Lung (tissue), 12 donors: ENCODE measurements around the gene XRCC3. TPM values are rescaled to one million over a fixed set of nuclear protein-coding genes. Genes with fewer than 3 reads are reported as not detected.
A peak's percentile ranks its signal among the peaks of the same experiment; 100 is the strongest.

ENCODE experiments used
- ATAC-seq: fragments of 200-7000 bp; cut with Tn5 transposase; one replicate; pipeline ENCODE4 v1.9.1; 2020; ENCODE audit warnings: moderate number of reproducible peaks; ENCODE audit not compliant: insufficient read depth, low FRiP score
- DNase-seq, 3 donors: peaks; one replicate each; pipeline ENCODE4 v3.0.0-alpha.2; 2013 to 2017
- H3K27ac ChIP-seq, 2 donors: one replicate each; pipeline ENCODE4 v1.5.1; 2013; ENCODE audit warnings: mild to moderate bottlenecking in 2 of 2, moderate library complexity in 2 of 2, control low read depth in 1 of 2, inconsistent platforms in 1 of 2, low read depth in 1 of 2, low read length in 1 of 2
- H3K27me3 ChIP-seq, 3 donors: one replicate each; pipeline ENCODE4 v1.5.1; 2013; ENCODE audit warnings: low read length in 2 of 3; ENCODE audit not compliant: control insufficient read depth in 3 of 3, insufficient read depth in 3 of 3
- H3K36me3 ChIP-seq, 4 donors: one replicate each; pipeline ENCODE4 v1.5.1; 2013; ENCODE audit warnings: low read length in 4 of 4, mild to moderate bottlenecking in 1 of 4, moderate library complexity in 1 of 4; ENCODE audit not compliant: control insufficient read depth in 4 of 4, insufficient read depth in 4 of 4
- H3K4me1 ChIP-seq, 5 donors: one replicate each; pipeline ENCODE4 v1.5.1; 2013; ENCODE audit warnings: low read length in 5 of 5, mild to moderate bottlenecking in 2 of 5, moderate library complexity in 1 of 5; ENCODE audit not compliant: control insufficient read depth in 5 of 5, insufficient read depth in 5 of 5
- H3K4me3 ChIP-seq: one replicate; pipeline ENCODE4 v1.5.1; 2013; ENCODE audit warnings: mild to moderate bottlenecking, control low read depth, moderate library complexity
- H3K9ac ChIP-seq, 2 donors: one replicate each; pipeline ENCODE4 v1.5.1; 2013; ENCODE audit warnings: low read length in 2 of 2, control low read depth in 1 of 2; ENCODE audit not compliant: insufficient read depth in 1 of 2
- H3K9me3 ChIP-seq, 4 donors: one replicate each; pipeline ENCODE4 v1.5.1; 2013; ENCODE audit warnings: low read length in 3 of 4, mild to moderate bottlenecking in 1 of 4, moderate library complexity in 1 of 4; ENCODE audit not compliant: control insufficient read depth in 4 of 4, insufficient read depth in 3 of 4
- CTCF ChIP-seq: IDR thresholded peaks from 2 replicates; pipeline ENCODE4 v1.5.1; 2012; ENCODE audit warnings: mild to moderate bottlenecking; ENCODE audit errors: control extremely low read depth, extremely low read depth
- WGBS, 2 donors: extraction: QIAGEN DNeasy Blood & Tissue Kit; methylation state at CpG; one replicate each; pipeline ENCODE4 v1.1.7; 2013; 5-methylcytosine and 5-hydroxymethylcytosine counted together
- polyA plus RNA-seq, 2 donors: library from polyadenylated mRNA; stranded (reverse); fragments of 200-250 nt; gene quantifications; one replicate each; pipeline ENCODE4 v1.2.1, GENCODE V29; 2013
- total RNA-seq, 2 donors: library from RNA; depleted of rRNA in 1 of 2; stranded (reverse); fragments of >200 nt in 1 of 2; gene quantifications; one replicate each; pipeline ENCODE4 v1.2.1, GENCODE V29; 2014 to 2021
- donor health status: control.
- donor health status: control.
- donor health status: Bipolar disorder and iron deficiency.
- donor health status: healthy.
- donor health status: DM: yes; HTN: yes; CAD: no.

XRCC3 gene
- total and polyA plus RNA-seq, 4 donors: 4.4 to 10.4 (median 6.0) TPM

DNA sequence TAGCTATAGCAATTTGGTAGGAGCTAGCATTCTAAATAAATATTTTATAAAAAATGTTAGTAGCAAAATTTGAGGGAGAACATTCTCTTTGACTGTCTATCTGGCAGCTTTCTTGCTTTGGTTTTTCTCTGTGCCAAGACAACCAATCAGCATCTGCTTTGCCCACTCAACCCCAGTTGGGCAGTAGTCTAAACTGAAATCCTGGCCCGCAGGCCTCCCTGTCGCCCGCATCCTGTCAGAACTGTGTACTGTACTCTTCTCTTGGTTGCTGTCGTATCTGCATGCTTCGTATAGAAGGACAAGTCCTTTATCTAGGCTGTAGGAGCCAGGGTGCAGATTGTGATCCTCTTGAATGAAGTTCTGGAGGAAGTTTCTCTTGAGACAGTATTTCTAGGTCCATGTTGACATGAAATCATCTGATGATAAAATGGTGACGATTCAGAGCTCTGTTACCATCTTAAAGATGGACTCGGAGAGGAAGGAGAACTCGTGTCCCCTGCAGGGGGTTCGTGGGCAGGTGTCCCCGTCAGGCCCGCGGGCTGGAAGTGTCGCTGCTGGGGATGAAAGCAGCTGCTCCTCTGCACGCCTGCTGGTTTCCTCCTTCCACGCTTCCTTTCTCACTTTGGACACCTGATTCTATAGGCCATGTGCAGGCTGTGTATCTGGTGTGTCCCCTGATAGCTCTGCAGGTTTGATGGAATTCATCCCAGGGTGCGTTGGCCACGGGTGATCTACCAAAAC lies 34.6 kb downstream of the XRCC3 start:
- no peak for ATAC-seq
- no peak overlapping the region for H3K27ac ChIP-seq
- TF ChIP-seq CTCF: no peak
- H3K4me3 ChIP-seq: no peak overlapping the region
- H3K4me1 ChIP-seq: peaks cover 0 to 4% (median 0%) of the 10 kb centered on the region in 5 donors
- no peaks in the 10 kb centered on the region for H3K27me3 ChIP-seq
- 86 to 90% methylated on average over 17 of the region's 17 CpGs for WGBS, 2 donors
- no peak overlapping the region for H3K9ac ChIP-seq
- no peak for DNase-seq
- peaks cover 34 to 52% (median 43%) of the 10 kb centered on the region in 4 donors for H3K36me3 ChIP-seq
- H3K9me3 ChIP-seq: no peaks in the 10 kb centered on the region

DNA sequence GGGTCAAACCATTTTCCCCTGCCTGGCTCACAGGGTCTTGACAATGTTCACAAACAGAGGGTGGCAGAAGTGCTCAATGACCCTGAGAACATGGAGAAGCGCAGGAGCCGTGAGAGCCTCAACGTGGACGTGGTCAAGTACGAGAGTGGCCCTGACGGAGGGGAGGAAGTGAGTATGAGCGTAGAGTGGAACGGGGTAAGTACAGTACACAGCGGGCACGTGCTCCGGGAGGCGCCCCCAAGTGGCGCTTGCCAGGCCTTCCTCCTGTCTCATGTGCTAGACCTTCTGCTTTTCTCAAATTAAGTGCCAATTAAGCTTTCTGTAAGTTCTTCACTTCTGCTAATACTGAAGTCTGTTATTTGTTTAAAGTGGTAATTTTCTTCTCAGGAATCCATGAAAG lies 35.9 kb downstream of the XRCC3 start:
- peak overlapping the region in 1 of 2 donors; percentile 26 for H3K27ac ChIP-seq
- no peak overlapping the region for H3K9ac ChIP-seq
- no peaks in the 10 kb centered on the region for H3K9me3 ChIP-seq
- no peak overlapping the region for H3K4me3 ChIP-seq
- peak; percentile 25 to 31 (median 27) for DNase-seq
- peaks cover 31 to 56% (median 46%) of the 10 kb centered on the region in 4 donors for H3K36me3 ChIP-seq
- peaks cover 0 to 3% (median 0%) of the 10 kb centered on the region in 5 donors for H3K4me1 ChIP-seq
- 12 to 23% methylated on average over 13 of the region's 13 CpGs for WGBS, 2 donors
- peak; percentile 79 for ATAC-seq
- H3K27me3 ChIP-seq: no peaks in the 10 kb centered on the region
- TF ChIP-seq CTCF: no peak

DNA sequence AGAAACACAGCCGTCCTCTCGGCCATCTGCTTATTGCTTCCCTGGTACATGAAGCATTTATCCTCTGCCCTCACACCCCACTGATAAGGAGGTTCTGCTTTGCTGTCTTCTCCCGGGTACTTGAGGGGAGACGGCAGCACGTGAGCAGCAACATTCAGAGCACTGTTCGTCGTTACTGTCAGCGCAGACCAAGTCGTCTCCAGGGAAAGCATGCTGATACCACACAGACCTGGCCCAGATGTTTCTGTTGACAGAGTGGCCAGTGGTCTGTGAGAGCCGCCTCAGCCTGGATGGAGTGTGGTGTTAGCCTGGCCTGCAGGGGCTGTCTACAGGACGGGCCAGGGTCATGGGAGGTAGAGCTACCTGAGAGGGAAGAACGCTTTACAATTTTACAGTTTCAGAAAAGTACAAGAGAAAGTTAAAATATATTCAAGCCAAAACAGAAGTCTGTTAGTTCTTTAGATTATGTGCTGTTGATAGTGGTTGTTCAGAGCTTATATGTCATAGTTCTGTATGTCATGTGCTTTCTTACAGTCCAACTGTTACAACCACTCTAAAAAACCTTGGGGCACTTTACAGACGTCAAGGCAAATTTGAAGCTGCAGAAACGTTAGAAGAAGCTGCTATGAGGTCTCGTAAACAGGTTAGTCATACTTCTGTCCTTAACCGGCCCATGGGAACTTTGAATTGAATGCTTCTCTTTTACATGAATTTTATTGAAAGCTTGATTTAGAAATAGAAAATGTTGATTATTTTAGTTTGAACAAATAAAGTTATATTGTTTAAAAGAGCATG lies 38.2 kb downstream of the XRCC3 start:
- no peaks in the 10 kb centered on the region for H3K27me3 ChIP-seq
- TF ChIP-seq CTCF: no peak
- no peak for DNase-seq
- no peak overlapping the region for H3K27ac ChIP-seq
- ATAC-seq: no peak
- 87 to 94% methylated on average over 16 of the region's 16 CpGs for WGBS, 2 donors
- H3K36me3 ChIP-seq: peaks cover 39 to 59% (median 50%) of the 10 kb centered on the region in 4 donors
- no peak overlapping the region for H3K4me3 ChIP-seq
- no peak overlapping the region for H3K9ac ChIP-seq
- no peaks in the 10 kb centered on the region for H3K4me1 ChIP-seq
- no peaks in the 10 kb centered on the region for H3K9me3 ChIP-seq
